HL-60/S4 treated with phorbol 12-myristate 13-acetate at 8.2 ng/mL for 4 days and 3 days (cell line): ENCODE results near the gene LPXN.

ENCODE experiments used
- in situ Hi-C: fragments of 300-500 bp; cut with MboI; formaldehyde crosslinking; loops from 2 replicates; pipeline ENCODE4 v1.15.0; 2022; ENCODE audit warnings: low sequenced_read_pairs

Gene LPXN

GRCh38 chr11:58575377-58576020, at the start of gene LPXN:
TSS of gene LPXN (minus strand) at chr11:58575856. CDS start at chr11:58575772, 84 bp downstream.
- in situ Hi-C loops, result no loop called here

- in situ Hi-C loops, result no loop called here
Measured at GRCh38 chr11:58625086-58625485, 49.4 kb upstream of the LPXN start.

- in situ Hi-C loops, result no loop called here
Measured at GRCh38 chr11:58622344-58622743, 46.7 kb upstream of the LPXN start, which contains the start of gene CNTF. TSS of gene CNTF (plus strand) at chr11:58622665. CDS start at chr11:58622753, 88 bp downstream.

GRCh38 chr11:58621586-58622262, 46.1 kb upstream of the LPXN start:
- in situ Hi-C loops, result no loop called here

GRCh38 chr11:58617976-58618557, 42.4 kb upstream of the LPXN start:
- in situ Hi-C loops, result no loop called here

GRCh38 chr11:58616594-58616993, 40.9 kb upstream of the LPXN start:
- in situ Hi-C loops, result no loop called here

GRCh38 chr11:58615559-58615958, 39.9 kb upstream of the LPXN start:
- in situ Hi-C loops, result no loop called here

GRCh38 chr11:58613228-58613627, 37.6 kb upstream of the LPXN start:
- in situ Hi-C loops, result no loop called here

GRCh38 chr11:58609723-58610122, 34.1 kb upstream of the LPXN start:
- in situ Hi-C loops, result no loop called here

- in situ Hi-C loops, result no loop called here
Measured at GRCh38 chr11:58608331-58608730, 32.7 kb upstream of the LPXN start.

- in situ Hi-C loops, result no loop called here
Measured at GRCh38 chr11:58606930-58607714, 31.5 kb upstream of the LPXN start.

GRCh38 chr11:58600510-58600909, 24.9 kb upstream of the LPXN start:
- in situ Hi-C loops, result no loop called here

GRCh38 chr11:58597486-58598144, 22.0 kb upstream of the LPXN start:
- in situ Hi-C loops, result no loop called here

- in situ Hi-C loops, result no loop called here
Measured at GRCh38 chr11:58596621-58597020, 21.0 kb upstream of the LPXN start.

- in situ Hi-C loops, result no loop called here
Measured at GRCh38 chr11:58594826-58595225, 19.2 kb upstream of the LPXN start.

- in situ Hi-C loops, result no loop called here
Measured at GRCh38 chr11:58592760-58593472, 17.3 kb upstream of the LPXN start.

- in situ Hi-C loops, result no loop called here
Measured at GRCh38 chr11:58591659-58592058, 16.0 kb upstream of the LPXN start.

- in situ Hi-C loops, result no loop called here
Measured at GRCh38 chr11:58586998-58587397, 11.3 kb upstream of the LPXN start.

GRCh38 chr11:58582437-58582836, 6.8 kb upstream of the LPXN start:
- in situ Hi-C loops, result no loop called here

- in situ Hi-C loops, result no loop called here
Measured at GRCh38 chr11:58580311-58580710, 4.7 kb upstream of the LPXN start.
